Memory B cell (primary cell): ENCODE measurements around the gene USP10.

Experiments
- ATAC-seq: fragments of 150-1000 bp; cut with Tn5 transposase; 2 replicates; pipeline ENCODE4 v1.10.0; 2021; ENCODE audit warnings: low read depth, mild to moderate bottlenecking, moderate library complexity
- DNase-seq, 2 donors: peaks; one replicate each; pipeline ENCODE4 v3.0.0; 2022; ENCODE audit warnings: low spot score in 2 of 2
- H3K27ac Mint-ChIP-seq: one replicate; pipeline ENCODE4 v1.8.0; 2022; ENCODE audit warnings: mild to moderate bottlenecking, moderate library complexity, mixed read lengths
- H3K27me3 Mint-ChIP-seq: one replicate; pipeline ENCODE4 v1.8.0; 2022; ENCODE audit warnings: mixed read lengths
- H3K36me3 Mint-ChIP-seq: one replicate; pipeline ENCODE4 v1.8.0; 2022; ENCODE audit warnings: mild to moderate bottlenecking, mixed read lengths
- H3K4me1 Mint-ChIP-seq: one replicate; pipeline ENCODE4 v1.8.0; 2022; ENCODE audit warnings: mixed read lengths
- H3K4me3 Mint-ChIP-seq: one replicate; pipeline ENCODE4 v1.8.0; 2022; ENCODE audit warnings: mild to moderate bottlenecking, moderate library complexity, mixed read lengths
- H3K9me3 Mint-ChIP-seq: one replicate; pipeline ENCODE4 v1.8.0; 2022; ENCODE audit warnings: mixed read lengths

Gene USP10

DNA sequence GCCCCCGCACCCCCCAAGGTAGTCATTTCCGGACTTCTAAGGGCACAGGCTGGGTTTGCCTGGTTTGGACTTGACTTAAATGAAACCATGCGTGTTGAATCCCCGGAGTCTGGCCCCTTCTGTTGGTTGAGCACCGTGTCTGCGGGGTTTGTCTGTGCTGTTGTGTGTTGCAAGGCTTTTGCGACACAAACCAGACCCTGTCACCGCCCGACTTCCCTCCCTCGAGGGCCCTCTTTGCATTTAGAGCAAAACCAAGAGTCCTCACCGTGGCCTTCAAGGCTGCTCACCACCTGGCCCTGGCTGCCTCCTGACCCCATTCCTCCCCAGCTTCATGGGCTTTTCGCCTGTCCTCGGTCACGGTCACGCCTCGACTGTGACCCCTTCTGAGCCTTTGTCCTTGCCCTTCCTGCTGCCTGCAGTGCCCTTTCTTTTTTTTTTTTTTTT, 127.4 kb downstream of the USP10 start:
- Mint-ChIP-seq H3K4me3 (no peak overlapping the region), H3K27ac (no peak overlapping the region)
- no peak for ATAC-seq

GRCh38 chr16:84827897-84828296, 128.1 kb downstream of the USP10 start:
- DNase-seq (no peak), ATAC-seq (no peak)
- H3K4me1 Mint-ChIP-seq = no peaks in the 10 kb centered on the region
- H3K4me3 Mint-ChIP-seq = no peak overlapping the region
- no peak overlapping the region for H3K27ac Mint-ChIP-seq
- H3K27me3 Mint-ChIP-seq = peaks cover 16% of the 10 kb centered on the region
- H3K9me3 Mint-ChIP-seq = no peaks in the 10 kb centered on the region
- peaks cover 1% of the 10 kb centered on the region for H3K36me3 Mint-ChIP-seq

More for the DNA sequence above, 127.4 kb downstream of the USP10 start:
- no peak for DNase-seq
- no peaks in the 10 kb centered on the region for H3K9me3 Mint-ChIP-seq
- H3K4me1 Mint-ChIP-seq = no peaks in the 10 kb centered on the region
- H3K36me3 Mint-ChIP-seq = peaks cover 2% of the 10 kb centered on the region
- peaks cover 21% of the 10 kb centered on the region for H3K27me3 Mint-ChIP-seq

DNA sequence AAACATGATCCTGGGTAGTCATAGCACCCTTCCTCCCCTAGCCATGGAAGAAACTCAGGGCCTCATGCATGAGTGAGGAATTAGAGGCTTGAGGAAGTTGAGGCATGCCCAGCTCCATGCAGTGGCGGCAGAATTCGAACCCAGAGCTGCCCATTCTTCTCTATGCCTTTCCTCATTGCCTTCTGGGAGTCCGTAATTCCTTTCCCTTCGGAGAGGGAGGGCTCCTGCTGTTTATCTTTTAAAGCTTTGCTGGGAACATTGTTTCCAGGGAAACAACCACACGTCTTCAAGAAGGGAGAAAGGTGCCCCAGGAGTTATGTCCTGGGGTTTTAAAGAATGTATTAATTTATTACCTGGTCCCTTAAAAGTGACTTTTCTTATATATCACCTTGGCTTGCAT, 128.5 kb downstream of the USP10 start:
- Mint-ChIP-seq H3K27ac (no peak overlapping the region), H3K9me3 (no peaks in the 10 kb centered on the region), H3K36me3 (no peaks in the 10 kb centered on the region), H3K4me1 (no peaks in the 10 kb centered on the region), H3K27me3 (peaks cover 14% of the 10 kb centered on the region), H3K4me3 (no peak overlapping the region)
- no peak for ATAC-seq
- no peak for DNase-seq
